ENCODE measurements around the gene XPO5.

The XPO5 gene

GRCh38 chr6:43621078-43621835 is 45.4 kb upstream of the XPO5 start:
- DNase-seq (ENCODE audit: extremely low read depth, low read depth), result no peak
- no peak for TF ChIP-seq CTCF (IDR thresholded peaks at IDR 0.05; ENCODE audit: low read depth, low read length)

- TF ChIP-seq CTCF (IDR thresholded peaks at IDR 0.05; ENCODE audit: low read depth, low read length), result no peak
- DNase-seq (ENCODE audit: extremely low read depth, low read depth), result no peak
Measured at GRCh38 chr6:43616725-43617472, 41.1 kb upstream of the XPO5 start.

GRCh38 chr6:43614396-43614730 is 38.5 kb upstream of the XPO5 start:
- no peak for DNase-seq (ENCODE audit: extremely low read depth, low read depth)
- no peak for TF ChIP-seq CTCF (IDR thresholded peaks at IDR 0.05; ENCODE audit: low read depth, low read length)

GRCh38 chr6:43613721-43614395 is 38.0 kb upstream of the XPO5 start:
- no peak for TF ChIP-seq CTCF (IDR thresholded peaks at IDR 0.05; ENCODE audit: low read depth, low read length)
- no peak for DNase-seq (ENCODE audit: extremely low read depth, low read depth)

GRCh38 chr6:43610431-43610830 is 34.6 kb upstream of the XPO5 start:
- no peak for TF ChIP-seq CTCF (IDR thresholded peaks at IDR 0.05; ENCODE audit: low read depth, low read length)
- DNase-seq (ENCODE audit: extremely low read depth, low read depth), result no peak

- no peak for TF ChIP-seq CTCF (IDR thresholded peaks at IDR 0.05; ENCODE audit: low read depth, low read length)
- no peak for DNase-seq (ENCODE audit: extremely low read depth, low read depth)
Measured at GRCh38 chr6:43609402-43609801, 33.6 kb upstream of the XPO5 start.

GRCh38 chr6:43608807-43609206 is 33.0 kb upstream of the XPO5 start:
- TF ChIP-seq CTCF (IDR thresholded peaks at IDR 0.05; ENCODE audit: low read depth, low read length), result no peak

More at GRCh38 chr6:43608807-43609206, 33.0 kb upstream of the XPO5 start:
- DNase-seq (ENCODE audit: extremely low read depth, low read depth), result no peak

Measured in AG09319 (cell line).